HG02642 (cell line): ENCODE measurements around the gene ALDH2.
"Not testable (repeated sequence)": the region's sequence is repeated elsewhere in the genome, so short reads cannot be mapped to it uniquely, and the experiment has no call there.

Experiments
- ATAC-seq: cut with Tn5 transposase; IDR thresholded peaks from one replicate; pipeline ENCODE4 v1.9.1; 2021; ENCODE audit warnings: mild to moderate bottlenecking; ENCODE audit not compliant: unreplicated experiment, poor library complexity

Gene ALDH2

DNA sequence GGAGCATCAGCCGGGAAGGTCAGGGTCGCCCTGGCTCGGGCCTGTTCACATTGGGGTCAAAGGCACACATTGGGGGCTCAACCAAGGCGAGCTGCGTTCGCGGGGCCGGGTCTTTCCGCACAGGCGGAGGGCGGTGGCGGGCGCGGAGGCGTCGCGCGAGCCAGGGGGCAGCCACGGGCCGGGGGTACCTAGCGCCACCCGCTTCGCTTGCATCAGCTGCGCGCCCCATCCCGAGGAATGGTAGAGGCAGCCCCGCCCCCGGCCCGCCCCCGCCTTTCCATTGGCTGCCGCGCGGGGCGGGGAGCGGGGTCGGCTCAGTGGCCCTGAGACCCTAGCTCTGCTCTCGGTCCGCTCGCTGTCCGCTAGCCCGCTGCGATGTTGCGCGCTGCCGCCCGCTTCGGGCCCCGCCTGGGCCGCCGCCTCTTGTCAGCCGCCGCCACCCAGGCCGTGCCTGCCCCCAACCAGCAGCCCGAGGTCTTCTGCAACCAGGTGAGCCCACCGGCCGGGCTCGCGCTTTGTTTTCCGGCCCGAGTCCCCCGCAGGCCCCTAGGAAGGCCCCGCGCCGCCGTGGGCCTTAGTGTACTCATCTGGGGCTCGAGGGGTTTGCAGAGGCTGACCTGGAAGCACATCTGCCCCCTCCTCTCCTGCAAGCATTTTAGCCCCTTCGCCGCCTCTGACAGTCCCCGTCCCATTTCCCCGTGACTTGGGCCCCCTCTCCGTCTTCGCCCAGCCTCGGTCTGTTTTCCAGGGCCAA is at the start of gene ALDH2:
ALDH2 (plus strand) TSS at position 326 of the 754 bp plus-strand sequence; CDS start at position 376, 50 bp downstream.
- peak; percentile 64 for ATAC-seq

- ATAC-seq: not testable (repeated sequence)
Observed at GRCh38 chr12:111719316-111719715, 47.4 kb upstream of the ALDH2 start.

- no peak for ATAC-seq
Observed at GRCh38 chr12:111720457-111720856, 46.3 kb upstream of the ALDH2 start.

GRCh38 chr12:111723646-111724360 is 42.9 kb upstream of the ALDH2 start:
- not testable (repeated sequence) for ATAC-seq

GRCh38 chr12:111728795-111729194 is 37.9 kb upstream of the ALDH2 start:
- ATAC-seq: no peak

GRCh38 chr12:111730420-111730819 is 36.3 kb upstream of the ALDH2 start:
- no peak for ATAC-seq

GRCh38 chr12:111732786-111733185 is 33.9 kb upstream of the ALDH2 start:
- ATAC-seq: no peak

GRCh38 chr12:111733340-111733915 is 33.3 kb upstream of the ALDH2 start:
- ATAC-seq: no peak

DNA sequence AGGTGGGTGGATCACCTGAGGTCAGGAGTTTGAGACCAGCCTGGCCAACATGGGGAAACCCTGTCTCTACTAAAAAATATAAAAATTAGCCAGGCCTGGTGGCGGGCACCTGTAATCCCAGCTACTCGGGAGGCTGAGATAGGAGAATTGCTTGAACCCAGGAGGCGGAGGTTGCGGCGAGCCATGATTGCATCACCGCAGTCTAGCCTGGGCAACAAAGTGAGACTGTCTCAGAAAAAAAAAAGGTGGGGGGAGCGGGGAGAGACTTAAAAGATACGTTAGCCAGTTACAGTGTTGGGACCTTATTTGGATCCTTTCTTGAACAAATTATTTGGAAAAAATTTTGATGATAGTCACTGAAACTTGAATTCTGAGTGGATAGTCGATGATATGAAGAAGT is 27.2 kb upstream of the ALDH2 start:
- ATAC-seq: not testable (repeated sequence)

DNA sequence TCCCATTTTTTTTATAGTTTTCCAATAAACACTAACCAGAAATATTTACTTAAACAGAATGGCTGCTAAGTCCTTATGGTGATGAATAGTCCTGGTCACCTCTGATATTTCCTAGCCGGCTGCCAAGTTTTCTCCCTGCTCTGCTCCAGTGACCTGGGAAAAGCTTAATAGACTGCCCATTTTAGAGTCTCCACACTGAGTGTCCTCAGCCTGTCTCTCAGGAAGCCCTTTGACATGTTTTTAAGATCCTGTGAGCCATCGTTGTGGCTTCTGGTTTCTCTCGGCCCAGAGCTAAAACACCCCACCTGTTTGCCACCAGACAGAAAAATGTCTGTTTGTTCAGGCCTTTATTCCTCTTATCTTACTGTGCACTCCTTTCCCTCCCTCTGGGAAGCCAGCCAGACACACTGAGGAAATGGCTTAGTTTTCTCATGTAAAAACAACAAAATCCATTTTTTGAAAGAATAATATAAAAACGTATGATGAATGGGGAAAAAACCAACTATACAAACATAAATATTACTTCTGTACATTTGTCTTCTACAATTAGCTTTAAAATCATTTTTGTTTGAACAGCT is 25.4 kb upstream of the ALDH2 start:
- no peak for ATAC-seq

GRCh38 chr12:111745211-111745610 is 21.5 kb upstream of the ALDH2 start:
- ATAC-seq: no peak

DNA sequence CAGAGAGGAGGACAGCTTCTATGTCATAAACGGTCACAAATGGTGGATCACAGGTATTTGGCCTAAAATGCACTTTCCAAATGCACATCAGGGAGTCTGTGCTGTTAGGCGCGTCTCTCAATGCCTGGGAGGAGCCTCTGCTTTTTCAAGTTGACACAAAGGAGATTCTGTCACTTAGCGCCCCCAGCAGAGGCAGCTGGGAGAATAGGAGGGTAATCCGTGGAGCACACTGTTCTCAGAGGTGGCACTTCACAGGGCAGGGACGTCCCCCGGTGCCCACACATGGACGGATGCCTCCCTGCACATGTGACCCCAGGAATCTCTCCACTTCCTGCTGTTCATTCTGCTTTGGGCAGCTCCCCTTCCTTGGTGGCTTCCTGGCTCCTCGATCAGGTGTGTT is 19.4 kb upstream of the ALDH2 start:
- ATAC-seq: no peak

GRCh38 chr12:111748151-111748672 is 18.5 kb upstream of the ALDH2 start:
- ATAC-seq: no peak

GRCh38 chr12:111748867-111749266 is 17.9 kb upstream of the ALDH2 start:
- ATAC-seq: no peak

GRCh38 chr12:111749391-111749790 is 17.3 kb upstream of the ALDH2 start:
- ATAC-seq: no peak

DNA sequence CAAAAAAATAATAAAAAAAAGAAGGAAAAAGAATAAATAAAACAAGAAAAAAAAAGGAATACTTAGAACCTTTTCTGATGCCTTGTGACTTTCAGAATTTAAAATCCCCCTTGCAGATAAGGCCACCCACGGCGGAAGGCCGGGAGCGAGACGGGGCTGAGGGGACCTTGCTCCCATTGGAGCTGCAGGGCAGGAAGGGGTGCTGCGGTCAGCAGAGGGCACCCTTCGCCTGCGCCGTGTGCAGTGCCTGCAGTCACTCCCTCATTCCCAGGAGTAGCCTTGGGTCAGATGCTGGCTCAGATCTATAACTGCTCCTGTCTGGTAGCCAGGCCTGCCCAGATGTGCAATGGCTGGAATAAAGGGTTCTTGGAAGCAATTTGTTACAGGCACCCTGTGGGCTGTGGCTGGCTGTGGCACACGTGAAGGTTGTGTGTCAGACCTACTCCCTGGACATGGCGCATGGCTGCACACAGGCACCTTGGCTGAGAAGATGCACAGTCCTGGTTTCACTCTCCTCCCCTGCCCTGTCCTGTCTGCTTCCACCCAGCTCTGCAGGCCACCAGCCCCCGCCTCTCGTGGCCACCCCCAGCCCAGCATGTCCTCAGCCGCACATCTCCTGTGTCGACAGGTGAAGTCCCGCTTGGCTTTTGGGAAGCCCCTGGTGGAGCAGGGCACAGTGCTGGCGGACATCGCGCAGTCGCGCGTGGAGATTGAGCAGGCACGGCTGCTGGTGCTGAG is 13.4 kb upstream of the ALDH2 start:
- no peak for ATAC-seq

GRCh38 chr12:111754671-111755070 is 12.1 kb upstream of the ALDH2 start:
- ATAC-seq: no peak

- ATAC-seq: no peak
Observed at GRCh38 chr12:111756196-111756595, 10.5 kb upstream of the ALDH2 start.

GRCh38 chr12:111756681-111757080 is 10.1 kb upstream of the ALDH2 start:
- no peak for ATAC-seq
